ENCODE data around the gene SYT8.
"Not testable (repeated sequence)": the region's sequence is repeated elsewhere in the genome, so short reads cannot be mapped to it uniquely, and the experiment has no call there.

Gene SYT8

GRCh38 chr11:1793081-1793480, 41.7 kb upstream of the SYT8 start:
- no peak for DNase-seq
- Mint-ChIP-seq H3K9me3 (peaks cover 15% of the 10 kb centered on the region), H3K36me3 (ENCODE audit: low read depth) (no peaks in the 10 kb centered on the region), H3K4me1 (peaks cover 9% of the 10 kb centered on the region), H3K4me3 (no peak overlapping the region), H3K27ac (no peak overlapping the region), H3K27me3 (ENCODE audit: low read depth, poor library complexity) (peaks cover 63% of the 10 kb centered on the region)
- TF ChIP-seq, protein P1, sequence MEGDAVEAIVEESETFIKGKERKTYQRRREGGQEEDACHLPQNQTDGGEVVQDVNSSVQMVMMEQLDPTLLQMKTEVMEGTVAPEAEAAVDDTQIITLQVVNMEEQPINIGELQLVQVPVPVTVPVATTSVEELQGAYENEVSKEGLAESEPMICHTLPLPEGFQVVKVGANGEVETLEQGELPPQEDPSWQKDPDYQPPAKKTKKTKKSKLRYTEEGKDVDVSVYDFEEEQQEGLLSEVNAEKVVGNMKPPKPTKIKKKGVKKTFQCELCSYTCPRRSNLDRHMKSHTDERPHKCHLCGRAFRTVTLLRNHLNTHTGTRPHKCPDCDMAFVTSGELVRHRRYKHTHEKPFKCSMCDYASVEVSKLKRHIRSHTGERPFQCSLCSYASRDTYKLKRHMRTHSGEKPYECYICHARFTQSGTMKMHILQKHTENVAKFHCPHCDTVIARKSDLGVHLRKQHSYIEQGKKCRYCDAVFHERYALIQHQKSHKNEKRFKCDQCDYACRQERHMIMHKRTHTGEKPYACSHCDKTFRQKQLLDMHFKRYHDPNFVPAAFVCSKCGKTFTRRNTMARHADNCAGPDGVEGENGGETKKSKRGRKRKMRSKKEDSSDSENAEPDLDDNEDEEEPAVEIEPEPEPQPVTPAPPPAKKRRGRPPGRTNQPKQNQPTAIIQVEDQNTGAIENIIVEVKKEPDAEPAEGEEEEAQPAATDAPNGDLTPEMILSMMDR (IDR thresholded peaks at IDR 0.05): no peak

GRCh38 chr11:1796413-1797011, 38.3 kb upstream of the SYT8 start:
- Mint-ChIP-seq H3K27me3 (ENCODE audit: low read depth, poor library complexity) (peaks cover 52% of the 10 kb centered on the region), H3K4me1 (peaks cover 15% of the 10 kb centered on the region), H3K27ac (no peak overlapping the region), H3K4me3 (no peak overlapping the region), H3K36me3 (ENCODE audit: low read depth) (no peaks in the 10 kb centered on the region), H3K9me3 (no peaks in the 10 kb centered on the region)
- DNase-seq: no peak
- TF ChIP-seq, protein P1 (IDR thresholded peaks at IDR 0.05): no peak

DNA sequence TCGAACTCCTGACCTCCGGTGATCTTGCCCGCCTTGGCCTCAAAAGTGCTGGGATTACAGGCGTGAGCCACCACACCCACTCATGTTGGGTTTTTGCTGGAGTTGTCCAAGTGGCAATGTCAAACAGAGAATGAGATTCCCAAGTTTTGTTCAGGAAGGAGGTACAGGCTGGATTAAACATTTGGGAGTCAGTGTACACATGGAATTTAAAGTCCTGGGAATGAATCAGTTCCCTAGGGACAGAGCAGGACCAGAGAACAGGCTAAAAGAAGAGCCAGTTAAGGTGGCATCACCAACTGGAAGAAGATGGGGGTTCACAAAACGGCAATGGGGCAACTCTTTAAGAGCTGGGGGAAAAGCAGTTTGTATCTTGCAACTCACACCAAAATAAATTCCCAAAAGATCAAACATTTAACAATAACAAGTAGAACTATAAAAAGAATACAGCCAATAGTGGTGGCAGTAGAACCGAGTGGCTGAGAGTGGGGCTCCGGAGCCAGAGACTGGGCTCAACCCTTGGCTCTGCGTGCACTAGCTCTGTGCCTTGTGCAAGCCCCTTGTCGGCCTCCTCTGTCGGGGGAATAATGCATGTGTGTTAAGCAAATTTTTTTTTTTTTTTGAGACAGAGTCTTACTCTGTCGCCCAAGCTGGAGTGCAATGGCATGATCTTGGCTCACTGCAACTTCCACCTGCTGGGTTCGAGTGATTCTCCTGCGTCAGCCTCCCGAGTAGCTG, 37.2 kb upstream of the SYT8 start:
- no peaks in the 10 kb centered on the region for H3K9me3 Mint-ChIP-seq
- H3K36me3 Mint-ChIP-seq (ENCODE audit: low read depth): no peaks in the 10 kb centered on the region
- no peak overlapping the region for H3K4me3 Mint-ChIP-seq
- H3K4me1 Mint-ChIP-seq: peaks cover 15% of the 10 kb centered on the region
- H3K27me3 Mint-ChIP-seq (ENCODE audit: low read depth, poor library complexity): peaks cover 45% of the 10 kb centered on the region
- TF ChIP-seq, protein P1 (IDR thresholded peaks at IDR 0.05): no peak
- no peak for DNase-seq
- no peak overlapping the region for H3K27ac Mint-ChIP-seq

- peaks cover 13% of the 10 kb centered on the region for H3K9me3 Mint-ChIP-seq
- H3K36me3 Mint-ChIP-seq (ENCODE audit: low read depth): no peaks in the 10 kb centered on the region
- no peak overlapping the region for H3K4me3 Mint-ChIP-seq
- DNase-seq: no peak
- no peak overlapping the region for H3K27ac Mint-ChIP-seq
- H3K27me3 Mint-ChIP-seq (ENCODE audit: low read depth, poor library complexity): peaks cover 42% of the 10 kb centered on the region
- TF ChIP-seq, protein P1 (IDR thresholded peaks at IDR 0.05): no peak
- H3K4me1 Mint-ChIP-seq: peaks cover 5% of the 10 kb centered on the region
Measured at GRCh38 chr11:1803246-1803645, 31.5 kb upstream of the SYT8 start.

DNA sequence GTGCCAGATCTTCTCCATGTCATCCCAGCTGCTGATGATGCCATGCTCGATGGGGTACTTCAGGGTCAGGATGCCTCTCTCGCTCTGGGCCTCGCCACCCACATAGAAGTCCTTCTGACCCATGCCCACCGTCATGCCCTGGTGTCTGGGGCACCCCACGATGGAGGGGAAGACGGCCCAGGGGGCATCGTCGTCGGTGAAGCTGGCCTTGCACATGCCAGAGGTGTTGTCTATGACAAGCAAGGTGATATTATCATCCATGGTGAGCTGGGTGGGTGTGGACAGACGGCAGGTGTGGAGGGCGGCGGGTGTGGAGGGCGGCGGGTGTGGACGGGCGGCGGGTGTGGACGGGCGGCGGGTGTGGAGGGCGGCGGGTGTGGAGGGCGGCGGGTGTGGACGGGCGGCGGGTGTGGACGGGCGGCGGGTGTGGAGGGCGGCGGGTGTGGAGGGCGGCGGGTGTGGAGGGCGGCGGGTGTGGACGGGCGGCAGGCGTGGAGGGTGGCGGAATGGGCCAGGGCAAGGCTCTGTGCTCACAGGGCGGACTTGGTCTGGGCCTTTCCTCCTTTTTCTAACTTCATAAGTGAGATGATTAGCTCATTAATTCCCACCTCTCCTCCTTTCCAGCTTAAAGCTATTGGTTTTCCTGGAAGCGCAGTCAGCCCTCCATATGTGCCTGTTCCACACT, 30.8 kb upstream of the SYT8 start:
- Mint-ChIP-seq H3K9me3 (peaks cover 18% of the 10 kb centered on the region), H3K27me3 (ENCODE audit: low read depth, poor library complexity) (peaks cover 49% of the 10 kb centered on the region)
- H3K36me3 Mint-ChIP-seq (ENCODE audit: low read depth); DNase-seq; H3K4me1 Mint-ChIP-seq; H3K4me3 Mint-ChIP-seq; H3K27ac Mint-ChIP-seq: not testable (repeated sequence)

GRCh38 chr11:1805525-1805924, 29.3 kb upstream of the SYT8 start:
- Mint-ChIP-seq H3K4me3 (no peak overlapping the region), H3K27me3 (ENCODE audit: low read depth, poor library complexity) (peaks cover 51% of the 10 kb centered on the region), H3K36me3 (ENCODE audit: low read depth) (no peaks in the 10 kb centered on the region), H3K27ac (no peak overlapping the region), H3K4me1 (no peaks in the 10 kb centered on the region), H3K9me3 (peaks cover 27% of the 10 kb centered on the region)
- TF ChIP-seq, protein P1 (IDR thresholded peaks at IDR 0.05): no peak
- DNase-seq: no peak

Measured in nephron progenitor cell (in vitro differentiated cells).